Stimulated activated naive CD8-positive, alpha-beta T cell treated with anti-CD3 and anti-CD28 coated beads, Interleukin-15, amount 100 ng/mL, for 72 hours (primary cell): ENCODE measurements around the gene CENPU.
"Not testable (repeated sequence)": the region's sequence is repeated elsewhere in the genome, so short reads cannot be mapped to it uniquely, and the experiment has no call there.

Source experiments
- ATAC-seq: fragments of 150-1000 bp; cut with Tn5 transposase; 2 replicates; pipeline ENCODE4 v1.10.0; 2021; ENCODE audit warnings: mild to moderate bottlenecking, moderate library complexity
- DNase-seq, 2 donors: peaks; one replicate each; pipeline ENCODE4 v3.0.0; 2021 to 2022
- H3K27ac Mint-ChIP-seq, 2 donors: one replicate each; pipeline ENCODE4 v1.8.0; 2022; ENCODE audit warnings: mild to moderate bottlenecking in 2 of 2, mixed read lengths in 2 of 2, moderate library complexity in 2 of 2
- H3K27me3 Mint-ChIP-seq: one replicate; pipeline ENCODE4 v1.8.0; 2022; ENCODE audit warnings: mixed read lengths
- H3K4me1 Mint-ChIP-seq: one replicate; pipeline ENCODE4 v1.8.0; 2022; ENCODE audit warnings: mild to moderate bottlenecking, mixed read lengths
- H3K4me3 Mint-ChIP-seq, 2 donors: one replicate each; pipeline ENCODE4 v1.8.0; 2022; ENCODE audit warnings: mild to moderate bottlenecking in 2 of 2, mixed read lengths in 2 of 2, moderate library complexity in 1 of 2
- H3K9me3 Mint-ChIP-seq, 2 donors: one replicate each; pipeline ENCODE4 v1.8.0; 2022; ENCODE audit warnings: mixed read lengths in 2 of 2

CENPU gene

DNA sequence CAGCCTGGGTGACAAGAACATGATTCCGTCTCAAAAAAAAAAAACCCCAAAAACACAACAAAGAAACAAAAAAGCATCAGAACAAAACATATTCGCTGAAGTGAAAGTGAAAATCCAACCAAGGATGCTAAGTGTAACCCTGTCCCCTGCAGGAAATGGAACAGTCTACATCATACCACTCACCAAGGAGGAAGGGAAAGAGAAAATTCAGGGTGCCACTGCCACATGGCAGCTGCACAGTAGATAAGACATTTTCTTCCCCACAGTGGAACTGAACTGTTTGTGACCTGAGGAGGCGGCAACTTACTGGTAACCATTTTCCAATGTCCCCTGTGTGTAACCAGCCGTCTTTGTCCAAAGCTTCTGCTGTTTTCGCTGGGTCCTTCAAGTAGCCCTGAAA, 28.2 kb upstream of the CENPU start:
- H3K4me1 Mint-ChIP-seq = peaks cover 18% of the 10 kb centered on the region
- no peaks in the 10 kb centered on the region for H3K9me3 Mint-ChIP-seq
- H3K27ac Mint-ChIP-seq = peak overlapping the region; percentile 34 to 86
- no peaks in the 10 kb centered on the region for H3K27me3 Mint-ChIP-seq
- DNase-seq (peak; percentile 31 to 41), ATAC-seq (peak; percentile 98)
- peak overlapping the region; percentile 44 to 61 for H3K4me3 Mint-ChIP-seq

GRCh38 chr4:184760681-184761080, 26.8 kb upstream of the CENPU start:
- DNase-seq (no peak), ATAC-seq (no peak)
- H3K27me3 Mint-ChIP-seq = no peaks in the 10 kb centered on the region
- H3K9me3 Mint-ChIP-seq = no peaks in the 10 kb centered on the region
- peaks cover 18% of the 10 kb centered on the region for H3K4me1 Mint-ChIP-seq
- no peak overlapping the region for H3K4me3 Mint-ChIP-seq
- no peak overlapping the region for H3K27ac Mint-ChIP-seq

DNA sequence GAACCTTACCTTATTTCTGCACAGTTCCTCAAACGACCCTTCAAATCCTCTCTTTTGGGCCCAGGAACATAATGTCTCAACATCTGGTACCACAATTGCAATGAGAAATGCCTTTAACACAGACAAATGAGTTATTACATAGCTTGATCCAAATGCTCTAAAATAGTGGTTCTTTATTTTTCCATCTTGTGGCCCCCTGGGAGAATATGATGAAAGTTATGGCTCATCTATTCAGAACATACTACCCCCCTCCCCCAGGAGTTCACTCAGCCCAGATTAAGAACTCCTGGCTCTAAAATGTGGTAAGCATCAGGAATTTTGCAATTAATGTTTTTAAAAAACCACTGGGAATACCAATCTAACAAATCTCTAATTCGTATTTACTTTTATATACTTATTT, 23.9 kb upstream of the CENPU start:
- Mint-ChIP-seq H3K4me3 (no peak overlapping the region), H3K9me3 (no peaks in the 10 kb centered on the region), H3K27ac (no peak overlapping the region), H3K27me3 (no peaks in the 10 kb centered on the region), H3K4me1 (peaks cover 12% of the 10 kb centered on the region)
- no peak for ATAC-seq
- no peak for DNase-seq

- peaks cover 4% of the 10 kb centered on the region for H3K4me1 Mint-ChIP-seq
- H3K9me3 Mint-ChIP-seq = no peaks in the 10 kb centered on the region
- peaks cover 4% of the 10 kb centered on the region for H3K27me3 Mint-ChIP-seq
- no peak for ATAC-seq
- H3K4me3 Mint-ChIP-seq = no peak overlapping the region
- no peak for DNase-seq
- no peak overlapping the region for H3K27ac Mint-ChIP-seq
Observed at GRCh38 chr4:184756399-184756798, 22.5 kb upstream of the CENPU start.

DNA sequence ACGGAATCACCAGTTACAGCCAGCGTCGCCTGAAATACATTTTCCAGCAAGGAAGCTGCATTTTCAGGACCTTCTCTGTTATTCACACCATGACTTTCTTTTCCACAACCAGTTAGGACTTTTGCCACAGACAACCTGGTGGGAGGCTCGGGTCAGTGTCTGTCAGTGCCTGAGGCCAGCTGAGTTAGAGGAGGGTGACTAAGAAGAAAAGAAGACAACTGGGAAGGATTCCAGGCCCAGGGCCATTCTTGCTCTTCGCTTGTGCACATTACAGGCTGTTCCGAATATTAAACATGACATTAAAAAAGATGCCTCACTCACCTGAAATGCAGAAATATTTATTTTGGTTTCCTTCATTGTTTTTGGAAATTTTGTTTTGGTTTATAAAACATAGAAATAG, 21.4 kb upstream of the CENPU start:
- Mint-ChIP-seq H3K9me3 (no peaks in the 10 kb centered on the region), H3K4me3 (no peak overlapping the region), H3K27me3 (peaks cover 11% of the 10 kb centered on the region), H3K27ac (no peak overlapping the region), H3K4me1 (peaks cover 6% of the 10 kb centered on the region)
- no peak for ATAC-seq
- no peak for DNase-seq

- H3K27me3 Mint-ChIP-seq = peaks cover 11% of the 10 kb centered on the region
- no peak for ATAC-seq
- no peak for DNase-seq
- no peaks in the 10 kb centered on the region for H3K9me3 Mint-ChIP-seq
- no peak overlapping the region for H3K4me3 Mint-ChIP-seq
- H3K4me1 Mint-ChIP-seq = peaks cover 6% of the 10 kb centered on the region
- H3K27ac Mint-ChIP-seq = peak overlapping the region in 1 of 2 donors; percentile 51
Observed at GRCh38 chr4:184752496-184753275, 18.8 kb upstream of the CENPU start.

DNA sequence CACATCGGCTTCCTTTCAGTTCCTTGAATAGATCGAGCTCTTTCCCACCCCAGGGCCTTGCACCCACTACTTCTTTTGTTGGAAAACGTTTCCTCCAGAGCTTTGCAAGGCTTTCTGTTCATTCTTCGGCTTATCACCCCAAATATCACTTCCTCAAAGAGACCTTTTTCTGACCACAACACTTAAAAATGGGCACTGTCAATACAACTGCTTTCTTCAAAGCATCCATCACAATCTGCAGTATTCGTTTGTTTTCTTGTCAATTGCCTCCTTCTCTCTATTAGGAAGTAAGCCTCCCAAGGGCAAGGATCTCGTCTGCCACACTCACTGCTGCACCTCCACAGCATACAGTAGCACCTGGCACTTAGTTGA, 17.7 kb upstream of the CENPU start:
- ATAC-seq (no peak), DNase-seq (no peak)
- Mint-ChIP-seq H3K27ac (peak overlapping the region in 1 of 2 donors; percentile 60), H3K27me3 (peaks cover 11% of the 10 kb centered on the region), H3K4me1 (peaks cover 7% of the 10 kb centered on the region), H3K9me3 (no peaks in the 10 kb centered on the region), H3K4me3 (no peak overlapping the region)

- H3K4me3 Mint-ChIP-seq = no peak overlapping the region
- no peaks in the 10 kb centered on the region for H3K9me3 Mint-ChIP-seq
- ATAC-seq (no peak), DNase-seq (no peak)
- H3K4me1 Mint-ChIP-seq = peaks cover 12% of the 10 kb centered on the region
- H3K27ac Mint-ChIP-seq = peak overlapping the region in 1 of 2 donors; percentile 42
- peaks cover 11% of the 10 kb centered on the region for H3K27me3 Mint-ChIP-seq
Observed at GRCh38 chr4:184750926-184751584, 17.2 kb upstream of the CENPU start.

GRCh38 chr4:184748251-184748652, 14.4 kb upstream of the CENPU start:
- DNase-seq (no peak), ATAC-seq (no peak)
- Mint-ChIP-seq H3K27ac (no peak overlapping the region), H3K4me1 (peaks cover 16% of the 10 kb centered on the region), H3K27me3 (peaks cover 11% of the 10 kb centered on the region), H3K4me3 (no peak overlapping the region), H3K9me3 (no peaks in the 10 kb centered on the region)

GRCh38 chr4:184747034-184747830, 13.3 kb upstream of the CENPU start:
- H3K27me3 Mint-ChIP-seq = peaks cover 11% of the 10 kb centered on the region
- no peak overlapping the region for H3K4me3 Mint-ChIP-seq
- no peak for ATAC-seq
- H3K27ac Mint-ChIP-seq = no peak overlapping the region
- H3K9me3 Mint-ChIP-seq = no peaks in the 10 kb centered on the region
- DNase-seq = no peak
- peaks cover 16% of the 10 kb centered on the region for H3K4me1 Mint-ChIP-seq

DNA sequence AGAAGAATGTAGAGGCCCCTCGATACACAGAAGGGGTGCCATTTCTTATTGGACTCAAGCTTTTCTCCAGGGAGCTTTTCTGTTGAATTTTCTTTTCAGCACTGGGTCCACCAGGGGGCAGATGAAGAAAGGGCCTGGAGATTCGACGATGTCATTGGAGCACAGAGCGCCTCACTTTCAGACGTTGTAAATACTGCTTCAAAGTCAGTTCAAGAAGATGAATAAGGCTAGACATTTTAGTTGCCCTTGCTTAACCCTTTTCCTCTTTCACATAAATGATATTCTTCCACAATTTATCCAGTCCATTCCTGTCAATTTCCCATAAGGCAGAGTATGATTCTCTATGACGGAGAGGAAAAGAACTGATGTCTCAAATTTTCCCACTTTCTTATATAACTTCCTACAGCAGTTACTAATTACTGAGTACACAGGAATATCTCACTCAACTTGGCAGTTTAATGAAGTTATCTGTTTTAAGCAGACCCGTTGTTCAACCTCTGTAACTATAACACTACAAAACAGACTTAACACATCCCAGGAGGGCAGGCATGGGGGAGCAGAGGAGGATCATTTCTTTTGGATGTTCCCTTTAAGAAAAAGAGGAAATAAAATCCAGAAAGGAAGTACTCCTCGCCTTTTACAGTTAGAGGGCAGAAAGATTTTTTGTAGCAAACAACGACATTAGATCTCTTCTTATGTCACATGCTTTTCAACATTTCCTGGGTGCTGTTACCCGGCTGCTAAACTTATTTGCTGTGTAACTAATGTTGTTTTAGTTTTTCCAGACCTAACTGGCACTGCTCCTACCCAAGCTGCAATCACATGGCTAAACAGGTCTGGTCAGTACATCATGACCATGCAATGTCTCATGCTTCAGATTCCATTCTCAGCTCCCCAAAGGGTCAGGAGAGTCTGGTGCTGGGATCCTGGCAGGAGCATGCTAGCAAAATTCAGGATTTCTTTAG, 12.2 kb upstream of the CENPU start:
- Mint-ChIP-seq H3K27me3 (peaks cover 4% of the 10 kb centered on the region), H3K9me3 (no peaks in the 10 kb centered on the region), H3K27ac (no peak overlapping the region), H3K4me3 (peak overlapping the region in 1 of 2 donors; percentile 8), H3K4me1 (peaks cover 11% of the 10 kb centered on the region)
- peak; percentile 81 for ATAC-seq
- peak; percentile 60 to 72 for DNase-seq

- Mint-ChIP-seq H3K4me3 (no peak overlapping the region), H3K27me3 (no peaks in the 10 kb centered on the region), H3K9me3 (no peaks in the 10 kb centered on the region), H3K27ac (no peak overlapping the region), H3K4me1 (peaks cover 20% of the 10 kb centered on the region)
- DNase-seq = no peak
- ATAC-seq = no peak
Observed at GRCh38 chr4:184744236-184744635, 10.3 kb upstream of the CENPU start.

- H3K27ac Mint-ChIP-seq = peak overlapping the region in 1 of 2 donors; percentile 5
- H3K4me1 Mint-ChIP-seq = peaks cover 22% of the 10 kb centered on the region
- ATAC-seq = no peak
- no peak overlapping the region for H3K4me3 Mint-ChIP-seq
- no peaks in the 10 kb centered on the region for H3K9me3 Mint-ChIP-seq
- DNase-seq = no peak
- no peaks in the 10 kb centered on the region for H3K27me3 Mint-ChIP-seq
Observed at GRCh38 chr4:184743650-184744049, 9.8 kb upstream of the CENPU start.

GRCh38 chr4:184741651-184742050, 7.8 kb upstream of the CENPU start:
- not testable (repeated sequence) for H3K27me3 Mint-ChIP-seq, H3K4me3 Mint-ChIP-seq, H3K9me3 Mint-ChIP-seq, DNase-seq, ATAC-seq, H3K27ac Mint-ChIP-seq
- H3K4me1 Mint-ChIP-seq = peaks cover 21% of the 10 kb centered on the region

DNA sequence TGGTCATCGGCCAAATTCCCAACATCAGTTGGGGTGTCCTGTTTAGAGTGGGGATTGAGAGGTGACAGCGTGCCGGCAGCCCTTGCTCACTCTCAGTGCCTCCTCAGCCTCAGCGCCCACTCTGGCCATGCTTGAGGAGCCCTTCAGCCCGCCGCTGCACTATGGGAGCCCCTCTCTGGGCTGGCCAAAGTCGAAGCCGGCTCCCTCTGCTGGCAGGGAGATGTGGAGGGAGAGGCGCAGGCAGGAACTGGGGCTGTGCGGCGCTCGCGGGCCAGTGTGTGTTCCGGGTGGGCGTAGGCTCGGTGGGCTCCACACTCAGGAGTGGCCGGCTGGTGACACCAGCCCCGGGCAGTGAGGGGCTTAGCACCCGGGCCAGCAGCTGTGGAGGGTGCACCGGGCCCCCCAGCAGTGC, 7.1 kb upstream of the CENPU start:
- Mint-ChIP-seq H3K27ac (no peak overlapping the region), H3K4me1 (peaks cover 15% of the 10 kb centered on the region), H3K4me3 (no peak overlapping the region), H3K9me3 (no peaks in the 10 kb centered on the region), H3K27me3 (no peaks in the 10 kb centered on the region)
- peak; percentile 57 for ATAC-seq
- DNase-seq = no peak
